ENCODE results near the gene PRKN. TPM values are rescaled to one million over a fixed set of nuclear protein-coding genes. Genes with fewer than 3 reads are reported as not detected.

PRKN gene
- total RNA-seq, 6 experiments from 2014 or later = 0.32 TPM; not detected in 5

GRCh38 chr6:162313922-162314660 is 413.5 kb downstream of the PRKN start:
- Mint-ChIP-seq H3K27ac (no peak overlapping the region), H3K4me1 (ENCODE audit: low read depth) (no peaks in the 10 kb centered on the region), H3K27me3 (ENCODE audit: insufficient read depth) (no peaks in the 10 kb centered on the region), H3K36me3 (ENCODE audit: low read depth) (no peaks in the 10 kb centered on the region), H3K4me3 (no peak overlapping the region), H3K9me3 (peaks cover 47% of the 10 kb centered on the region)
- no peak for DNase-seq
- TF ChIP-seq CTCF (IDR thresholded peaks at IDR 0.05) = no peak

GRCh38 chr6:162307865-162308264 is 419.7 kb downstream of the PRKN start:
- H3K4me1 Mint-ChIP-seq (ENCODE audit: low read depth) = no peaks in the 10 kb centered on the region
- no peak for DNase-seq
- no peak overlapping the region for H3K27ac Mint-ChIP-seq
- no peaks in the 10 kb centered on the region for H3K27me3 Mint-ChIP-seq (ENCODE audit: insufficient read depth)
- TF ChIP-seq CTCF (IDR thresholded peaks at IDR 0.05) = no peak
- no peaks in the 10 kb centered on the region for H3K36me3 Mint-ChIP-seq (ENCODE audit: low read depth)
- peaks cover 57% of the 10 kb centered on the region for H3K9me3 Mint-ChIP-seq
- H3K4me3 Mint-ChIP-seq = no peak overlapping the region

DNA sequence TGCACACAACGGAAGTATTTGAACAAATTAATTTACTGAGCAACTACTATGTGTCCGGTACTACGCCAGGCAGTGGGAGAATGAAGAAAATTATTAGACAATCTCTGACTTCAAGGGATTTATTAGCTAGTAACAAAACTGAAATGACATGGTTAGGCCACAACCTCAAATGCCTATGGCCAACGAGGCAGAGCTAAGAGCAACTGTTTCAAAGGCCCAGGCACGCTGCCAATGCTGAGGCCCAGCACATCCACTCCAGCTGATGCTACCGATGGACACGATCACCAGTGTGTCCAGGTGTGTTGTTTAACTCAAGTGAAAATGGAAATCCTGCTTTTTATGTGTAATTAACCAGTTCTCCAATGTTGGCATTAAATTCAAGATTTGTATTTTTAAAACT is 420.9 kb downstream of the PRKN start:
- Mint-ChIP-seq H3K27ac (no peak overlapping the region), H3K4me3 (no peak overlapping the region), H3K36me3 (ENCODE audit: low read depth) (no peaks in the 10 kb centered on the region), H3K27me3 (ENCODE audit: insufficient read depth) (no peaks in the 10 kb centered on the region), H3K4me1 (ENCODE audit: low read depth) (no peaks in the 10 kb centered on the region), H3K9me3 (peaks cover 58% of the 10 kb centered on the region)
- DNase-seq = no peak
- no peak for TF ChIP-seq CTCF (IDR thresholded peaks at IDR 0.05)

GRCh38 chr6:162301128-162301527 is 426.4 kb downstream of the PRKN start:
- Mint-ChIP-seq H3K4me3 (no peak overlapping the region), H3K36me3 (ENCODE audit: low read depth) (no peaks in the 10 kb centered on the region), H3K27me3 (ENCODE audit: insufficient read depth) (no peaks in the 10 kb centered on the region; the same call in 1 of the 2 replicates), H3K4me1 (ENCODE audit: low read depth) (no peaks in the 10 kb centered on the region), H3K27ac (no peak overlapping the region), H3K9me3 (peaks cover 47% of the 10 kb centered on the region)
- no peak for DNase-seq
- TF ChIP-seq CTCF (IDR thresholded peaks at IDR 0.05) = no peak

DNA sequence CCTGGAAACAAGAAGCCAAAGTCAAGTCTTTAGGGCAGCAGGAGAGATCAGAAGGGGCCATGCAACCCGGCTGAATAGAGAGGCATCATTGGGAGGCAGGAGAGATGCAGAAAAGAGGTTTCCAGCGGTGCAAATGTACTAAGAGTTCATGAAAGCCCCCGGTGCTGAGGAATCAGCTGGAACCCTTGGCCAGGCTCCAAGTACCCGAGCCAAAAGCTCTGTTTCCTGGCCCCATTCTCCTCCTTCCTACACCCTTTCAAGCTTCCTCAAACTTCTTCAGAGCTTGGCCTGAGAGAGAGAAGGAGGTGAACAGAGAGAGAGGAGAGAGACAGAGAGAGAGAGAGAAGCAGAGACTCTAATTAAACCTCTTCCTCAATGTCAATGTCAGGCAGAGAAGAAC is 433.5 kb downstream of the PRKN start:
- Mint-ChIP-seq H3K27me3 (ENCODE audit: insufficient read depth) (no peaks in the 10 kb centered on the region; the same call in none of the 2 replicates), H3K4me1 (ENCODE audit: low read depth) (no peaks in the 10 kb centered on the region), H3K4me3 (no peak overlapping the region), H3K9me3 (peaks cover 54% of the 10 kb centered on the region), H3K27ac (no peak overlapping the region), H3K36me3 (ENCODE audit: low read depth) (no peaks in the 10 kb centered on the region; the same call in 1 of the 2 replicates)
- DNase-seq = no peak
- no peak for TF ChIP-seq CTCF (IDR thresholded peaks at IDR 0.05)
